Transverse colon (tissue), 4 donors: ENCODE measurements around the gene IGF2BP1.

Source experiments
- CTCF ChIP-seq, 5 experiments: fragments of 200-600 bp in 3 of 5; fragments of 450-650 bp in 2 of 5; sonication (generic) in 3 of 5; IDR thresholded peaks; 1 replicate in 2 of 5; 2 replicates in 3 of 5; pipeline ENCODE4 v1.5.1; 2016 to 2017; ENCODE audit warnings: antibody characterized with exemption in 5 of 5, inconsistent platforms in 3 of 5, mild to moderate bottlenecking in 2 of 5, moderate library complexity in 1 of 5
- EP300 ChIP-seq: sonication (generic); formaldehyde crosslinking; IDR thresholded peaks from one replicate; pipeline ENCODE4 v1.6.1; 2017; ENCODE audit warnings: antibody characterized with exemption, low read depth
- POLR2A ChIP-seq: fragments of 450-650 bp; IDR thresholded peaks from one replicate; pipeline ENCODE4 v1.6.1; 2016; ENCODE audit warnings: antibody characterized with exemption, mild to moderate bottlenecking, moderate library complexity
- POLR2AphosphoS5 ChIP-seq, 3 donors: sonication (generic); formaldehyde crosslinking; IDR thresholded peaks; one replicate each; pipeline ENCODE4 v1.6.1; 2016; ENCODE audit warnings: antibody characterized with exemption in 3 of 3

GRCh38 chr17:49093131-49093530 is 95.9 kb downstream of the IGF2BP1 start:
- TF ChIP-seq CTCF (IDR thresholded peaks at IDR 0.05) (no peak), POLR2AphosphoS5 (IDR thresholded peaks at IDR 0.05) (no peak), POLR2A (no peak), EP300 (no peak)
